Esophagus squamous epithelium (tissue), 5 donors: ENCODE data around the gene CD3D. TPM values are rescaled to one million over a fixed set of nuclear protein-coding genes. Genes with fewer than 3 reads are reported as not detected.

Source experiments
- DNase-seq: peaks from one replicate; lab custom pipeline; 2025; lab: John Stamatoyannopoulos, UW
- H3K27ac ChIP-seq, 4 donors: fragments of 200-600 bp; sonication (generic); one replicate each; pipeline ENCODE4 v1.5.1; 2016 to 2019; ENCODE audit warnings: mild to moderate bottlenecking in 1 of 4
- H3K27me3 ChIP-seq, 4 donors: fragments of 200-600 bp; sonication (generic); 1 replicate in 3 of 4; 2 replicates in 1 of 4; pipeline versions ENCODE4 v1.5.1 to v1.6.0; 2017 to 2021; ENCODE audit warnings: antibody characterized with exemption in 1 of 4
- H3K36me3 ChIP-seq, 3 donors: fragments of 200-600 bp; sonication (generic); one replicate each; pipeline ENCODE4 v1.5.1; 2016 to 2019
- H3K4me1 ChIP-seq, 3 donors: fragments of 200-600 bp; sonication (generic); one replicate each; pipeline ENCODE4 v1.5.1; 2017 to 2019
- H3K4me3 ChIP-seq, 4 donors: fragments of 200-600 bp; sonication (generic); 1 replicate in 3 of 4; 2 replicates in 1 of 4; pipeline ENCODE4 v1.5.1; 2016 to 2019; ENCODE audit warnings: mild to moderate bottlenecking in 2 of 4, moderate library complexity in 1 of 4
- H3K9me3 ChIP-seq, 3 donors: fragments of 200-600 bp; sonication (generic); one replicate each; pipeline ENCODE4 v1.5.1; 2016 to 2019
- CTCF ChIP-seq, 6 experiments: fragments of 450-650 bp in 4 of 6; fragments of 200-600 bp in 2 of 6; sonication (generic) in 2 of 6; IDR thresholded peaks; one replicate each; pipeline ENCODE4 v1.5.1; 2016 to 2019; ENCODE audit warnings: antibody characterized with exemption in 6 of 6, mild to moderate bottlenecking in 4 of 6, moderate library complexity in 4 of 6
- POLR2A ChIP-seq, 4 donors: fragments of 450-650 bp; IDR thresholded peaks; one replicate each; pipeline ENCODE4 v1.6.1; 2017; ENCODE audit warnings: antibody characterized with exemption in 4 of 4, mild to moderate bottlenecking in 4 of 4, moderate library complexity in 3 of 4
- WGBS, 2 donors: methylation state at CpG; one replicate each; pipeline ENCODE4 v1.1.5; 2018; 5-methylcytosine and 5-hydroxymethylcytosine counted together
- intact Hi-C: fragments of 100-400 bp; cut with DNase I; formaldehyde crosslinking; loops from one replicate; pipeline ENCODE4 v1.15.0; 2022
- total RNA-seq, 4 donors: library from RNA; depleted of rRNA; stranded (reverse); fragments of >200 nt; gene quantifications; one replicate each; pipeline ENCODE4 v1.1.0, GENCODE V29; 2016
- donor health status: DM: yes; HTN: yes; CAD: no.

Gene CD3D
- total RNA-seq, 4 donors from 2014 or later, result 5.7 to 11.8 (median 7.2) TPM

- H3K27ac ChIP-seq, result no peak overlapping the region
- no peaks in the 10 kb centered on the region for H3K4me1 ChIP-seq
- H3K27me3 ChIP-seq, result peaks cover 0 to 18% (median 0%) of the 10 kb centered on the region in 4 donors
- no peak overlapping the region for H3K4me3 ChIP-seq
- intact Hi-C loops, result no loop called here
- H3K9me3 ChIP-seq, result no peaks in the 10 kb centered on the region
- DNase-seq, result no peak
- 9 to 13% methylated on average over 6 of the region's 6 CpGs for WGBS, 2 donors
- H3K36me3 ChIP-seq, result no peaks in the 10 kb centered on the region
- peak in 5 of 6 experiments; percentile 28 to 59 (median 53) for TF ChIP-seq CTCF (IDR thresholded peaks at IDR 0.05)
- no peak for TF ChIP-seq POLR2A (IDR thresholded peaks at IDR 0.05)
Observed at GRCh38 chr11:118353084-118353710, 10.7 kb upstream of the CD3D start.

GRCh38 chr11:118349475-118349874 lies 7.0 kb upstream of the CD3D start:
- peaks cover 0 to 35% (median 0%) of the 10 kb centered on the region in 4 donors for H3K27me3 ChIP-seq
- H3K4me1 ChIP-seq, result no peaks in the 10 kb centered on the region
- 49 to 67% methylated on average over 6 of the region's 6 CpGs for WGBS, 2 donors
- no peaks in the 10 kb centered on the region for H3K36me3 ChIP-seq
- DNase-seq, result no peak
- no peak overlapping the region for H3K27ac ChIP-seq
- H3K9me3 ChIP-seq, result no peaks in the 10 kb centered on the region
- no peak overlapping the region for H3K4me3 ChIP-seq
- intact Hi-C loops, result loop anchor here (10.0 kb wide), 1 partner anchor 155 kb away; no protein-coding TSS in a partner anchor
- TF ChIP-seq POLR2A (IDR thresholded peaks at IDR 0.05) (no peak), CTCF (IDR thresholded peaks at IDR 0.05) (no peak)

- H3K4me3 ChIP-seq, result peak within 1 kb of the TSS in 3 of 4 donors; percentile 8 to 34 (median 33)
- 58 to 73% methylated on average over 2 to 6 of the region's 6 CpGs for WGBS, 2 donors
Observed at GRCh38 chr11:118343981-118344515, 1.5 kb upstream of the CD3D start, which contains the start of gene CD3G. Gene CD3G, plus strand, starts transcription at chr11:118344344. Its CDS starts 80 bp downstream, at chr11:118344424.

GRCh38 chr11:118343248-118343647 lies 743 bp upstream of the CD3D start:
- H3K36me3 ChIP-seq, result no peaks in the 10 kb centered on the region
- intact Hi-C loops, result loop anchor here (10.0 kb wide), 1 partner anchor 148 kb away; no protein-coding TSS in a partner anchor
- H3K9me3 ChIP-seq, result no peaks in the 10 kb centered on the region
- H3K27me3 ChIP-seq, result peaks cover 0 to 41% (median 0%) of the 10 kb centered on the region in 4 donors
- H3K4me1 ChIP-seq, result peaks cover 0 to 9% (median 3%) of the 10 kb centered on the region in 3 donors
- TF ChIP-seq CTCF (IDR thresholded peaks at IDR 0.05) (no peak), POLR2A (IDR thresholded peaks at IDR 0.05) (no peak)
- DNase-seq, result no peak
- peak overlapping the region in 1 of 4 donors; percentile 49 for H3K27ac ChIP-seq
- H3K4me3 ChIP-seq, result peak overlapping the region in 1 of 4 donors; percentile 33
- WGBS, 2 donors, result 57% methylated on average over 3 to 8 of the region's 9 CpGs

More at GRCh38 chr11:118343981-118344515, 1.5 kb upstream of the CD3D start, which contains the start of gene CD3G:
- Histone ChIP-seq H3K27ac (peak within 1 kb of the TSS in 1 of 4 donors; percentile 49), H3K27me3 (peaks cover 0 to 49% (median 0%) of the 10 kb centered on the region in 4 donors), H3K9me3 (no peaks in the 10 kb centered on the region), H3K36me3 (no peaks in the 10 kb centered on the region), H3K4me1 (peaks cover 0 to 2% (median 0%) of the 10 kb centered on the region in 3 donors)
- intact Hi-C loops, result loop anchor here (10.0 kb wide), 1 partner anchor 149 kb away; no protein-coding TSS in a partner anchor
- no peak for TF ChIP-seq CTCF (IDR thresholded peaks at IDR 0.05)
- peak in 1 of 4 donors; percentile 50 for TF ChIP-seq POLR2A (IDR thresholded peaks at IDR 0.05)
- DNase-seq, result no peak
